GM18511 (cell line): Measurements from ENCODE around the gene CLEC3A.
"Not testable (repeated sequence)": the region's sequence is repeated elsewhere in the genome, so short reads cannot be mapped to it uniquely, and the experiment has no call there.

Experiments
- ATAC-seq: cut with Tn5 transposase; IDR thresholded peaks from one replicate; pipeline ENCODE4 v1.9.1; 2021; ENCODE audit warnings: mild to moderate bottlenecking, moderate library complexity; ENCODE audit not compliant: unreplicated experiment

CLEC3A gene

GRCh38 chr16:78028018-78028417 is 5.7 kb downstream of the CLEC3A start:
- no peak for ATAC-seq

- no peak for ATAC-seq
These were observed 12.2 kb downstream of the CLEC3A start for GRCh38 chr16:78034530-78034929.

DNA sequence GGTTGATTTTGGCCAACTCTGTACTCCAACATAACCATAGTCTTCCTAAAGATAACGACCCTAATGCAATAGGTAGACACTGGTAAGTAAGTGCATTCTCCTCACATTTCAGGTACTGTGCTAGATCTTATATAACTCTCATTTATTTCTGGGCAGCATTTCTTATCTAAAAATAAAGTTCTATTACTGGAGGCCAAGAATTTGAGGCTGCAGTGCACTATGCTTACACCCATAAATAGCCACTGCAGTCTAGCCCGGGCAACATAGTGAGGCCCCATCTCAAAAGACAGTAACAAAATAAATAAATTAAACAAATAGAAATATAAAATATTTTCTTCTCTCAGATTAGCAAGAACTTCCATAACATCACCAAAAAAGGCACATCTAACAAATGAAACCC is 12.7 kb downstream of the CLEC3A start:
- no peak for ATAC-seq

DNA sequence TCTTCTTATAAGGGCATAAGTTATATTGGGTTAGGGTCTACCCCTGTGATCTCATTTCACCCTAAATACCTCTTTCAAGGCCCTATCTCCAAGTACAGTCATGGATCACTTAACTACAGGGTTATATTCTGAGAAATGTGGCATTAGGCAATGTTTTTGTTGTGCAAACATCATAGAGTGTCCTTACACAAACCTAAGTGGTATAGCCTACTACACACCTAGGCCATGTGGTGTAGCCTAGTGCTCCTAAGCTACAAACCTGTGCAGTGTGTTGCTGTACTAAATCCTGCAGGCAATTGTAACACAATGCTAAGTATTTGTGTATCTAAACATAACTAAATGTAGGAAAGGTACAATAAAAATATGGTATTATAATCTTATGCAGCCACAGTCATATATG is 18.0 kb downstream of the CLEC3A start:
- ATAC-seq = no peak

DNA sequence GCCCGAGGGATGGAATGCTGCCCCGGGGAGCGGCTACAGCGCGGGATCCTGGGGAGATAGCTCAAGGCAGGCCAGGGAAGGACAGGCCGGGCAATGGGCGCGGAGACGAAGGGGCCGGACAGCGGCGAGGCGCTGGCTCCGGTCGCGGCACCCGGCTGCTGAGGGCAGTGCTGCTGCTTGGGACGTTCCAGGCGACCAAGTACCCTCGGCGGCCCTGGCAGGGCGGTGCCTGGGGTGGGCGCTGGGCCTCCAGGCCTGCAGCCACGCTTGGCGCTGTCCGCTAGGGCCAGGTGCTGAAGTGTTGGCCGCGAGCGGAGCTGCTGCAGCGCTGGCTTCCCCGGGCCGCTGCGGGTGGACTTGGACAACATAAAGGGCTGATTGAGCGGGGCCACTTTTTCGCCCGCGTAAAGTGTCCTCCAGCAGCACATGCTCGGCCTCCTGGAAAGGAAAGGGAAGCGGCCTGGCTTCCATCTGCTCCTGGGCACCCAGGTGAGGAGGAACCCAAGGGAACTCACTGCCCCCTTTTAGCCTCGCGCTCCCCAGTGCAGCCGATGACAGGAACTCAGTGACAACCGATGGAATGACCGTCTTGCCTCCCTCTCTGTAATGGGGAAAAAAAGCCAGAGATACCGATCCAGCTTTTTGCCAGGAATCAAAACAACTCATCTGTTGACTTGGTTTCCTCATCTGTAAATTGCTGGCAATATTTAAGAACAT is 23.7 kb downstream of the CLEC3A start:
- no peak for ATAC-seq

DNA sequence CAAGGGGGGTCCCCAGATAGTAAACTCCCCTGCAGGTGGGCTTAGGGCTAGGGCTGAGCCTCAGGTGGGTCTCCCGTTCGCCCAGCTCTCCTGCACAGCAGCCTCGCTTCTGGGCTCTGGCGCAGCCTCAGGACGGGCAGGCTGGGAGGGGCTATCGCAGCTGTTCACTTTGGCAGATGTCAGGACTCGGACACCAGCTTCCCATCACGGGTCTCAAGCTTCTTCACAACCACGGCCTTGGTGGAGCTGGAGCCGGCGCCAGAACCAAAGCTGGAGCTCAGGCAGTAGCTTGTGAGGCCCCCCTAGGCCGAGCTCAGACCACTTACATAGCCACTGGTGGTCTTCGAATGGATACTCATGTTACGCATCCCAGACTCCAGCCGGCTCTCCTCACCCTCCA is 26.0 kb downstream of the CLEC3A start:
- ATAC-seq = no peak

DNA sequence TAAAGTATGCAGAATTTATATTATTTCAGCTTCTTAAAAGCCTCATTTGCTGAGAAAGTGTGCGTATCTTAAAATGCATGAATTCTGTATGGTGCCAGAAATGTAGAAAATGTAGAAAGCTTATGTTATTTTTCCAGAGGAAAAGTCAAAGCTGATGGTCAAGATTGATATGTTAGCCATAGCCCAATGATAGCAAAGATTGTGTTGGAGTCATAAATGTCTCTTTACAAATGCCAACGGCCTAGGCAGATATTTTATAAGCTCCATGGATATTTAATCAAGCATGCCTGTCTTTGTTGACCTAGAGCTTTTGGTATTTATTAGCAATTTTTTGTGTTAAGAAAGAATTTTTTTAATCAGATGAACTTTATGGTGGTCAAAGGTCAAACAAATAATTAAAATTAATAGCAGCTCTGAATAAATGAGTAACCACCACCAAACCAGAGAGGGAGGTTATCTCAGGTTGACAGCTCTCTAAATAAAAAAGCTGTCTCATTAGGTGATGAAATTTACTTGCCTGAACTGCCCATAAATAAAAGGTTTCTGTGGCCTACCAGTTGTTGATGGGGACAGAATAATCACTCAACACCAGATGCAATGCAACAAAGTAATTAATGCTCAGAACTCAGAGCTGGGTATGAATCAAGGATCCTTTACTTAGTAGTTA is 28.5 kb downstream of the CLEC3A start:
- no peak for ATAC-seq

DNA sequence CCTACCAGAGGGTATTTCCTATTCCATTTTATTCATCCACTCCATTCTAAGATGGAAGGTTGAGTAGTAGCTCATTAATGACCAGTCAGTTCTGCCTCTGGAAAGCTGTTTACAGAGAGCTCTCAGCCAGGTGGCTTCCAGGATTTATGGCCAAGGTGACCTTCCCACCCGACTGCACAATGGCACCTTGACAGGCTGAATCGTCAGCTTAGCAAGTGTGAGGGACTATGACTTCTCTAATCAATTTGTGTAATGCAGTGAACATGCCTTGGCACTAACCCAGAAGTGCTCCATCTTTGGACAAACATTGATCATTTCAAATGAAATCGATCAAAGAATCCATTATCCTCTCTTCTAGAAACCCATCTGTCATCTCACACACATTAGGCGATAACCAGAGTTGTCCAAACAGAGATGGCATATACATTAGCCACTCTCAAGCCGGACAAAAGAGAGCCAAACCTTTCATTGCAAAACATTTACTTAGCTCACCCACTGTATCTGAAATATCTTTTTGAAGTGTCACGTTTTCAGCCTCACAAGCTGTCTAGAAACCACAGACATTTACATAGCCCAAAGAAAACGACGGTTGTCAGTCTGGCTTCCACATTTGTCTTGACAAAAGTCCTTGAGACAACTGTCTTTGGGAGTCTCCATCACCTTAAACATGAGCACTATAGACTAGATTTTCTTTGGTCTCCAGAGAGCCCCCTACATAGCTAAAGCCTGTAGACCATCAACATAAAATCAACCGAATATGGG is 35.6 kb downstream of the CLEC3A start:
- no peak for ATAC-seq

DNA sequence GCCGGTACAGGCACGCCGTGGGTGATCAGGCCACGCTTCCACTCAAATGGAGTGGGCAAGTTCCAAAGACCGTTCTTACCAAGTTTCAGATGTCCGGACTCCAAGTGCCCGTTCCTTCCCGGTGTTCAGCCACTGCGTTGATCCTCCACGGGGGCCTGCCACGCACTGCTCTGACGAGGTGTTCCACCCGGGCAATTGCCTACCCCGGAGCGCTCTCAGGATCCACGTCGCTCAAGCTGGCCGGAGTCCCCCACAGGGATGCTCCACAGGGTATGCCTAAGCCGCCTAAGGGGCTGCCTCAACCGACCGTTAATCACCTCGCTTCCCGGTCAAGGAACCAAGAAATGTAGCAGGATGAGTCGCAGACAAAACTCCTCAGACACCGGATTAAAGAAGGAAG is 37.5 kb downstream of the CLEC3A start:
- not testable (repeated sequence) for ATAC-seq

GRCh38 chr16:78060295-78060694 is 37.9 kb downstream of the CLEC3A start:
- no peak for ATAC-seq

DNA sequence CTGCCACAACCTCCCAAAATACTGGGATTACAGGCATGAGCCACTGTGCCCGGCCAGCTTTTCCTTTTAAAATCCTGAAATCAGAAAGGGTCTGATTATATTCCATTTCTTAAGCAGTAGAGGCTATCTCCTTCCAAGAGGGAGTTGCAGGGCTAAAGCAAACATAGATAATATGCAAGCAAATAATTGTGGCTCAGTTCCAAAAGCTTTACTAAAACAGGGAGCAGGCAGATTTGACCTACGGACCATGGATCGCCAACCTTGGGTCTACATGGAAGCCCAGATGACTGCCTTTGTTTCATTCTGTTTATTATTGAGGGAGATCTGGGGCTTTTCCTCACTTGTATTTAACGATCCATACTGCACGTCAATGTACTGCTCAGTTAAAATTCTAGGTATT is 38.5 kb downstream of the CLEC3A start:
- ATAC-seq = no peak

DNA sequence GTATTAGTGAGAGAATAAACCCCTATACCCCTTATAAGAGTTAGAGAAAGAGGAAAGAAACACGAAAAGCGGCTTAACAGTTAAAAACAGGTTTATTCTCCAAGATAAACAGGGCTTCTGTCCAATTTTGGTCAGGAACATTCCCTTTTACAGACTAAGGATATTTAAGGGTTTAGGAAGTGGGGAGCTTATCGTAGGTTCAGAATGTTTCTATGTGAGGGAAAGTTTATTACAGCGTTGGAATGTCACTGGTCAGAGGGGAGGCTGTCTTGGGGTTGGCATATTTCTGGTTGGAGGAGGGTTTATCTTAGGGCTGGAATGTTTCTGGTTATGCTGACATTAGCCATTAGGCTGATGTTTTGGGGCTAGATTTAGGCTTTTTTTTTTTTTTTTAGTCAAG is 43.0 kb downstream of the CLEC3A start:
- no peak for ATAC-seq

- no peak for ATAC-seq
These were observed 47.6 kb downstream of the CLEC3A start for GRCh38 chr16:78069913-78070312.

DNA sequence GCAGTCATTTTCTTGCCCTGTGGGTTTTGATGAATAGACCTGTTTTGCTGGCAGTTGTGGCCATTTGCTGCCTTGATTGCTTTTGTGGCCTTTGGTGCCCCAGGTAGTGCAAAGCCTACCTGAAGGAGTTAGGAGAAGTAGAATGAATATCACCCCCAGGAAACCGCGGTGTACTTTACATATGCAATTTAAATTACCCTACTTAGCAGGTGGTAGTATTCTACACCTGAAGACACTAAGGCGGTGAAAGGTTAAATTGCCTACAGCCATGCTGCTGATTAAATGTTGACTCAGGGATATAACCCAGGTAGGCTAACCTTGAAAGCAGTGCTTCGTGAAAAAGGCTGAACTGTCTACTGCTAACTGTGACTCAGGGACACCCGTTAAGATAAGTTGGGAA is 49.9 kb downstream of the CLEC3A start:
- ATAC-seq = no peak

GRCh38 chr16:78075800-78076199 is 53.5 kb downstream of the CLEC3A start:
- ATAC-seq = no peak

DNA sequence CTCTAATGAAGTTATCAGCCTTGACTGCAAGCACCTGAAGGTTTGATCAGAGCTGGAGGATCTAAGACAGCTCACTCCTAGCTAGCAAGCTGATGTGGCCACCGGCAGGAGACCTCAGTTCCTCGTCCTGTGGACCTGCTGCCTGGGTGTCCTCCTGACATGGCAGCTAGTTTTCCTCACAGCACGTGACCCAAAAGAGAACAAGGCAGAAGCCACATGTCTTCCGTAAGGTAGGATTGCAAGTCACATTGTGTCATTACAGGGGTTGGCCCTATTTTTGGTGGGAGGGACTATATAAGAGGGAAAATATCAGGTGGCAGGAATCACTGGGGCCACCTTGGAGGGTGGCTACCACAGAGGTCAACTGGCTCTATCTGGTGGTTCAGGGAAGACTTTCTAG is 59.0 kb downstream of the CLEC3A start:
- no peak for ATAC-seq
